ENCODE measurements around the gene HAUS8.
A peak's percentile ranks its signal among the peaks of the same experiment; 100 is the strongest.

Gene HAUS8

GRCh38 chr19:17073869-17074633 lies 1.2 kb downstream of the HAUS8 start:
- no peak for DNase-seq

GRCh38 chr19:17070912-17071311 lies 4.3 kb downstream of the HAUS8 start:
- DNase-seq: no peak

GRCh38 chr19:17070421-17070820 lies 4.8 kb downstream of the HAUS8 start:
- no peak for DNase-seq

GRCh38 chr19:17069193-17069592 lies 6.1 kb downstream of the HAUS8 start:
- DNase-seq: no peak

GRCh38 chr19:17063428-17063827 lies 11.8 kb downstream of the HAUS8 start:
- DNase-seq: no peak

- no peak for DNase-seq
These were observed 13.6 kb downstream of the HAUS8 start for GRCh38 chr19:17061691-17062090.

- DNase-seq: no peak
These were observed 14.0 kb downstream of the HAUS8 start for GRCh38 chr19:17061205-17061604.

- no peak for DNase-seq
These were observed 14.4 kb downstream of the HAUS8 start for GRCh38 chr19:17060802-17061201.

- DNase-seq: no peak
These were observed 17.0 kb downstream of the HAUS8 start for GRCh38 chr19:17058236-17058635.

- DNase-seq: no peak
These were observed 19.6 kb downstream of the HAUS8 start for GRCh38 chr19:17055636-17056035.

GRCh38 chr19:17054746-17055145 lies 20.5 kb downstream of the HAUS8 start:
- no peak for DNase-seq

GRCh38 chr19:17052439-17052838 lies 22.8 kb downstream of the HAUS8 start:
- DNase-seq: peak; percentile 61

- DNase-seq: no peak
These were observed 25.5 kb downstream of the HAUS8 start for GRCh38 chr19:17049711-17050280.

- no peak for DNase-seq
These were observed 26.3 kb downstream of the HAUS8 start for GRCh38 chr19:17048885-17049453.

- DNase-seq: no peak
These were observed 29.2 kb downstream of the HAUS8 start for GRCh38 chr19:17045907-17046502.

GRCh38 chr19:17043744-17044143 lies 31.5 kb downstream of the HAUS8 start:
- DNase-seq: no peak

GRCh38 chr19:17041976-17042375 lies 33.3 kb downstream of the HAUS8 start:
- no peak for DNase-seq

- no peak for DNase-seq
These were observed 37.2 kb downstream of the HAUS8 start for GRCh38 chr19:17037966-17038500.

GRCh38 chr19:17037184-17037583 lies 38.1 kb downstream of the HAUS8 start:
- no peak for DNase-seq

- DNase-seq: no peak
These were observed 38.6 kb downstream of the HAUS8 start for GRCh38 chr19:17036640-17037039.

- no peak for DNase-seq
These were observed 39.3 kb downstream of the HAUS8 start for GRCh38 chr19:17035842-17036424.

GRCh38 chr19:17031741-17032140 lies 43.5 kb downstream of the HAUS8 start:
- DNase-seq: no peak

- DNase-seq: no peak
These were observed 47.7 kb downstream of the HAUS8 start for GRCh38 chr19:17027535-17027975.
